K562 (cell line): ENCODE results near the gene COQ8B. TPM values are rescaled to one million over a fixed set of nuclear protein-coding genes. Genes with fewer than 3 reads are reported as not detected.

Source experiments
- ARID3B ChIP-seq: fragments of 250-450 bp; sonication (Bioruptor Pico); IDR thresholded peaks from 2 replicates; pipeline ENCODE4 v1.4.0; 2020; ENCODE audit warnings: borderline replicate concordance
- CCAR2 ChIP-seq: fragments of 200-400 bp; formaldehyde crosslinking; IDR thresholded peaks from 2 replicates; pipeline ENCODE4 v1.6.1; 2017; ENCODE audit warnings: mild to moderate bottlenecking, low read depth, low read length
- E2F4 ChIP-seq: sonication (generic); formaldehyde crosslinking; IDR thresholded peaks from 2 replicates; pipeline ENCODE4 v1.8.0; 2022; ENCODE audit warnings: mild to moderate bottlenecking, low read depth, missing genetic modification reagents
- FOS ChIP-seq: IDR thresholded peaks from 3 replicates; pipeline ENCODE4 v1.6.1; 2011; ENCODE audit not compliant: insufficient read length; ENCODE audit errors: extremely low read depth
- FOXK1 ChIP-seq: sonication (generic); formaldehyde crosslinking; IDR thresholded peaks from 2 replicates; pipeline ENCODE4 v1.8.0; 2022; ENCODE audit warnings: missing genetic modification reagents, mild to moderate bottlenecking, borderline replicate concordance
- HBP1 ChIP-seq: fragments of 450-650 bp; formaldehyde crosslinking; IDR thresholded peaks from 2 replicates; pipeline ENCODE4 v1.4.0; 2022; ENCODE audit warnings: missing genetic modification characterization
- HMG20B ChIP-seq: fragments of 250-450 bp; sonication (Bioruptor Pico); IDR thresholded peaks from 2 replicates; pipeline ENCODE4 v1.5.0; 2021; ENCODE audit warnings: mild to moderate bottlenecking
- PHB ChIP-seq: fragments of 250-450 bp; sonication (Bioruptor Pico); IDR thresholded peaks from 2 replicates; pipeline ENCODE4 v1.5.0; 2021
- POLR2H ChIP-seq: IDR thresholded peaks from 2 replicates; pipeline ENCODE4 v1.6.1; 2016; ENCODE audit warnings: missing genetic modification characterization, low read depth, mild to moderate bottlenecking, control low read depth, missing compliant biosample characterization, moderate library complexity
- TEAD2 ChIP-seq: fragments of 450-650 bp; IDR thresholded peaks from 2 replicates; pipeline ENCODE4 v1.6.1; 2016; ENCODE audit warnings: missing genetic modification characterization, control low read depth, missing compliant biosample characterization
- TEAD4 ChIP-seq, 2 experiments: sonication (generic) in 1 of 2; formaldehyde crosslinking in 1 of 2; IDR thresholded peaks; 2 replicates each; pipeline versions ENCODE4 v1.6.1 to v1.8.0; 2012 to 2022; ENCODE audit warnings: borderline replicate concordance in 1 of 2, inconsistent platforms in 1 of 2, low read length in 1 of 2, mild to moderate bottlenecking in 1 of 2, missing genetic modification reagents in 1 of 2
- USF1 ChIP-seq: sonication (generic); formaldehyde crosslinking; IDR thresholded peaks from 2 replicates; pipeline ENCODE4 v1.9.0; 2022; ENCODE audit warnings: mild to moderate bottlenecking, missing genetic modification reagents
- XRCC3 ChIP-seq: fragments of 450-650 bp; IDR thresholded peaks from 2 replicates; pipeline ENCODE4 v1.6.1; 2017; ENCODE audit warnings: mild to moderate bottlenecking, moderate library complexity
- ZBTB9 ChIP-seq: fragments of 450-650 bp; formaldehyde crosslinking; IDR thresholded peaks from 2 replicates; pipeline ENCODE4 v1.4.0; 2020; ENCODE audit warnings: mild to moderate bottlenecking, moderate library complexity
- ZC3H4 ChIP-seq: sonication (generic); formaldehyde crosslinking; IDR thresholded peaks from 2 replicates; pipeline ENCODE4 v1.9.0; 2021; ENCODE audit warnings: missing genetic modification reagents, borderline replicate concordance
- ZKSCAN3 ChIP-seq: fragments of 250-450 bp; sonication (Bioruptor Pico); IDR thresholded peaks from 2 replicates; pipeline ENCODE4 v1.4.0; 2020
- ZNF232 ChIP-seq: sonication (generic); formaldehyde crosslinking; IDR thresholded peaks from 2 replicates; pipeline ENCODE4 v1.8.0; 2022; ENCODE audit warnings: mild to moderate bottlenecking, missing genetic modification reagents
- ZNF24 ChIP-seq: fragments of 450-650 bp; IDR thresholded peaks from 2 replicates; pipeline ENCODE4 v1.6.1; 2016
- ZNF511 ChIP-seq: sonication (generic); formaldehyde crosslinking; IDR thresholded peaks from 2 replicates; pipeline ENCODE4 v1.8.0; 2022; ENCODE audit warnings: mild to moderate bottlenecking, missing genetic modification reagents
- polyA plus RNA-seq, 8 experiments: library from polyadenylated mRNA; depleted of rRNA in 4 of 8; stranded (reverse) in 5 of 8; unstranded in 3 of 8; fragments of >200 nt; fragmentation: Nextera tagmentation in 2 of 8; fragmentation: Illumina TruSeq in 1 of 8; extraction: Ambion mirVana in 2 of 8; extraction: Trizol in 1 of 8; gene quantifications; 2 replicates each; pipeline versions ENCODE4 v1.2.1 to v1.2.3, GENCODE V29; 2011 to 2014; ENCODE audit warnings: inconsistent platforms in 1 of 8, missing spikeins in 1 of 8
- total RNA-seq, 7 experiments: library from RNA; depleted of rRNA in 6 of 7; stranded (reverse); fragments of >200 nt in 6 of 7; fragmentation: Illumina TruSeq in 2 of 7; extraction: Trizol in 2 of 7; gene quantifications; 2 replicates each; pipeline versions ENCODE4 v1.2.1 to v1.2.3, GENCODE V29; 2011 to 2021; ENCODE audit warnings: low replicate concordance in 1 of 7

COQ8B gene
- total and polyA plus RNA-seq, 9 of the 15 experiments (the other 6 are each of a cell fraction or from before 2014, with no cell fraction given): 0.41 to 32.3 (median 12.9) TPM

GRCh38 chr19:40714441-40715299 is 2.0 kb downstream of the COQ8B start (continued):
- TF ChIP-seq HBP1 (CRISPR knock-in tag): no peak
- no peak for TF ChIP-seq E2F4 (CRISPR knock-in tag)
- TF ChIP-seq TEAD4 (IDR thresholded peaks at IDR 0.05; ENCODE audit: low read length): no peak
- no peak for TF ChIP-seq TEAD4 (CRISPR knock-in tag; IDR thresholded peaks at IDR 0.05; ENCODE audit: borderline replicate concordance)
- no peak for TF ChIP-seq TEAD2 (tag)
- TF ChIP-seq ZC3H4 (CRISPR knock-in tag): no peak
- no peak for TF ChIP-seq USF1 (CRISPR knock-in tag)
- TF ChIP-seq PHB (CRISPR knock-in tag): no peak
- TF ChIP-seq FOXK1 (CRISPR knock-in tag): no peak
- no peak for TF ChIP-seq ZNF232
- no peak for TF ChIP-seq ZNF24
- no peak for TF ChIP-seq ZKSCAN3 (CRISPR knock-in tag)
- TF ChIP-seq POLR2H (tag): no peak
- no peak for TF ChIP-seq XRCC3
- no peak for TF ChIP-seq ARID3B
- TF ChIP-seq FOS: peak; percentile 81
- no peak for TF ChIP-seq ZNF511 (CRISPR knock-in tag)
- TF ChIP-seq CCAR2: no peak
- no peak for TF ChIP-seq HMG20B (CRISPR knock-in tag)
- TF ChIP-seq ZBTB9 (CRISPR knock-in tag): no peak
